Non-pigmented ciliary epithelial cell (primary cell): ENCODE measurements around the gene EHD4.

Source experiments
- DNase-seq: peaks from one replicate; pipeline ENCODE4 v3.0.0-alpha.2; 2010; ENCODE audit warnings: low read depth

Gene EHD4

DNA sequence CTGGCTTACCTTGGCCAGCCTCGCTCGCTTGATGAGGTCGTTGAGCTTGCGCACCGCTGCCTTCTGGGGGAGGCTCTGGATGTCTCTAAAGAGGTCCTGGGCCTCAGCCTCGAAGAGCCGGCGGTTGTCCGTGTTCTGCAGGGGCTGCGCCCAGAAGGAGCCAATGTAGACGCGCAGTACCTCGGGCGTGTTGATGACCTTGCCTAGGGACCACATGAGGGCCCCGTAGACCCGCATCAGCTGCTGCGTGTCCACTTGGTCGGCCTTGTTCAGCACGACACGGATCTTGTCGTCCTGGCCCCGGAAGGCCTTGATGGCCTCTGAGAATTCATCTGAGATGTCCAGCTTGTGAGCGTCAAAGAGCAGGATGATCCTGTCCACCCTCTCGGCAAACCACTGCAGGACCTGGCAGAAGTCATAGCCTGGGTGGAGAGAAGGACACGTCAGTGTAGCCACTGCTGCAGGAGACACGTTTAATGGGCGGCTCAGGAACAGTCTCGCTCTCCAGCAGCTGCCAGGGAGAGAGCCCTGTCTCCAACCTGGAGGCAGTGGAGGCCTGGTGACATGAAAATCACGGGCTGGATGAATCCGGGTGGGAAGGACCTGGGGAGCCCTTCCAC is 53.0 kb downstream of the EHD4 start:
- no peak for DNase-seq

DNA sequence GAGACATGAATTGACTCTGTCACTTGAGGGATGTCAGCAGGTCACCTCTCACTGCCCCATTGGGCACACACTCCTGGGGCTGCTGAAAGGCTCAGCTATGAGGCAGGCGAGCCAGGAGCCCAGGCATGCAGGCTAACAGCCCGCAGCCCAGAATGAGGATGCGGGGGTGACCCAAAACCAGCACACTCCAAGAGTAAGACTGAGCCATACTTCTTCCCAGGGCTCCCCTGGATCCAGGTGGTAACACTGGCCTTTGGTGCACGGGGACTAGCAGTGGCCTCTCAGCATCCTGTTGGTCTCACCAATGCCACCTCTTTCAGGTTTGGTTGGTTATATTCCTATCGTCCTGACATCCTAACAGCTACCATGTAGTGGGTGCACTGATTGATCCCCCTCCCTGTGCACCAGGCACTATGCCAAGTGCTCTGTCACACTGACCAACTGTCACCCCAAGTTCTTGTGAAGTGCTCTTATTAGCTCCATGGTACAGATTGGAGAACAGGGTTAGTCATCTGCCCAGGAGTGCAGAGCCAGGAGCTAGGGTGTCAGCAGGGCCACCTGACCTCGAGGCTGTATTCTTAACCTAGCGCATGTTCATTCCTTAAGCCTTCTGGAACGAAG is 53.7 kb downstream of the EHD4 start:
- no peak for DNase-seq

DNA sequence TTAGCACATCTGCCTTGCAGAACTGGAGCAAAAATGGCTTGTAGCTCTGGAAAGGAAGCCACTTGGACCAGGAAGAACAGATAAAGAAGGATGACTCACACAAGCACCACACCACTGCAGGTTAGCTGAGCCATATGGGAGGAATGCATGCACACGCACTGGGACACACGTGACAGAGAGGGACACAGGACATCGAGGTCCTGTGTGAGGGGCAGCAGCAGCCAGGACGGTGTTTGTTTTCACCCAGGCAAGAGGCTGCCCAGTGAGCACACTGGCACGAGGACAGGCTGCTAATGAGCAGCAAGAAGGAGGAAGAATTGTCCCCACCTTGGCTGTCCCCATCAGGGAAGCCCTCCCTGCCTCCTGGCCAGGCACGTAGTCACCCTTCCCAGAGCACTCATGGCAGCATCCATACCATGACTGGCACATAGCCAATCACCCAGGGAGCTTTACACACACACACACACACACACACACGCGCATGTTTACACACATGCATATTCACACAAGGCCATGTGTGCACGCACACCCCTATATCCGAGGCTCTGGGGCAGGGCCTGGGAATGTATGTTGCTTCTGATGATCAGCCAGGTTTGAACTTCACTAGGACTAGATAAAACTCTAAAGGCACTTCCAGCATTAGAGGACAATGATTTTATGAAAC is 54.5 kb downstream of the EHD4 start:
- DNase-seq: no peak

DNA sequence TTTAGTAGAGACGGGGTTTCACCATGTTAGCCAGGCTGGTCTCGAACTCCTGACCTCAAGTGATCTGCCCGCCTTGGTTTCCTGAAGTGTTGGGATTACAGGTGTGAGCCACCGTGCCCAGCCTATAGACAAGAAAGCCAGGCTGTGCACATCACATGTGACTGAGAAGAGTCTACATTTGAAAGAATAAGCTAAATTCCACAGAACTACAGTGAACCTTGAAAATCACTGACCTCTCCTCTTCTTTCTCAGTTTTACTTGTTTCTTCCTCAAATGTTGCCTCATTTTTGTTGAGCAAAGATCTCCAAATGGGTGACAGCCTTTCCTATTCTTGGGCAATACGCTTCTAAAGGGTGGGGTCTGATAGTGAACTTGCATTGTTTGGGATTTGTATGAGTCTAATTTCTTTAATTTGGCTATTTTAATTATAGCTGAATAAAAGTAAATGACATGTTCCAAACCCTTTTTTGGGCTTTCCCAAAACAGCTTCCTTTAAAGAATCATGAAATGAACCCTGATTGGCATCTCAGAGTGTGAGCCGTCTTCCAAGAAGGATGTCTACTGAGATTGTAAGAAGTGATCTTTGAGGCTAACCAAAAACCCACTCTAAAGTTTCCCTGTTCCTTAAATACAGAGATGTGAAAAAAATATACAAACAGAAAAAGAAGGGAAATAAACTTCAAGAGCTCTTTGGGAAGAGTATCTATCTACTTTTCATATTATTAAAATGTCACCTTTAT is 56.9 kb downstream of the EHD4 start:
- no peak for DNase-seq

DNA sequence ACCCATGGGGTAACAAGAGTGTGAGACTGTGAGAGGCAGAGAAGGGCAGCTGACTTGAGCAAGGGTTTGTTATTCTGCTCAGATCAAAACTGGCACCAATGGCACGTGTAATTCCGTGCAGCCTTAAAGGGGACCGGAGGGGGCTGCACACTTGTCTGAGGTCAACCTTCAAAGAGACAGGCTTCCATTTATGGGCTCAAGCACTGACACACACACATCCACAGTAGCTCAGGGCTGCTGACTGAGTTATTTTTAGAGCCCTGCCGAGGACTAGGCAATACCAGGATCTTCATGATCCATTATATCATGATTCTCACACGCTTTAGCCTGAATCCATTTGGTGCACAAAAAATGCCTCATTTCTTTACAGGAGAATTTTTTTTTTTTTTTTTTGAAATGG is 57.9 kb downstream of the EHD4 start:
- no peak for DNase-seq

DNA sequence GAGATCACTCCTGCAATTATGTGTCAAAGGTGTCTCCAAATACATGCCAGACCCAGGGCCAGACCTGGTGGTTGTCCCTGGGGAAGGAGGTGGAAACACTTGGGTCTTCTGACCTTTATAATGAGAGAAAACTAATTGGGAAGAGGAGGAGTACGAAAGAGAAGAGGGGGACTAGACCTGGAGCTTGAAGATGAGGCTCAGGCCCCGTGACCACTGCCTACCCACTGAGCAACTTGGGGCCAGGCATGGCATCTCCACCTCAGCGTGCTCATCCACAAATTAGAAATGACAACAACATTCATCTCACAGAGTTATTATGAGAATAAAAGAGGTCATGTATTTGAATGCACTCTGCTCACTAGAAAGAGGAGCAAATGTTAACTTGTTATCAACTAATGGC is 59.1 kb downstream of the EHD4 start:
- no peak for DNase-seq

DNA sequence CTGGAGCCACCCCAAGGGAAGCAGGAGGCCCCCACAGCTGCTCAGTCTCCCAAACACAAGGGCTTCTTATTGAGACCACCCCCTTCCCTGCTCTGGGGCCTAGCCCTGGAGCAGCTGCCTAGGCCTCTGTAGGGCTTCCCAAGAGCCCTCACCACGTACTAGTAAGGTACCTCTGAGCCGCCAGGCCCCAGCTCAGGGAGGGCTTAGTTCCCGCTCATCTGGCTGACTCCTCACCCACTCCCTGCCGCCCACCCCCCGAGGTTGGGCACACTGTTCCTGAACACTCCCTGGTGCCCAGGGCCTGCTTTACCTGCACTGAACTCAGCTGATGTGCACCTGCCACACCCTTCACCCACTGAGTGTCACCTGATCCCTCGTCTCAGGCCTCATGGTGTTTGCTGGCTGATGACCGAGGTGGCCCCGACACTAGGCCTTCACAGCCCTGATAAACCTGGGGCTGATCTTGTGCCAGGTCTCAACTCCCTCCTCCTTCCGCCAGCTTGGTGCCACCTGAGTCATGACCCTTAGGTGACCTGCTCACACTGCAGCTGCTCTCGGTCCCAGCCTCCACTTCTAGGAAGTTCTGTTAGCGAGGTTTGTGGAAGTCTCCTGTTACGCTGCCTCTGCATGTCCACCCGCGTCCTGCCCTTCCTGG is 60.5 kb downstream of the EHD4 start:
- DNase-seq: no peak

DNA sequence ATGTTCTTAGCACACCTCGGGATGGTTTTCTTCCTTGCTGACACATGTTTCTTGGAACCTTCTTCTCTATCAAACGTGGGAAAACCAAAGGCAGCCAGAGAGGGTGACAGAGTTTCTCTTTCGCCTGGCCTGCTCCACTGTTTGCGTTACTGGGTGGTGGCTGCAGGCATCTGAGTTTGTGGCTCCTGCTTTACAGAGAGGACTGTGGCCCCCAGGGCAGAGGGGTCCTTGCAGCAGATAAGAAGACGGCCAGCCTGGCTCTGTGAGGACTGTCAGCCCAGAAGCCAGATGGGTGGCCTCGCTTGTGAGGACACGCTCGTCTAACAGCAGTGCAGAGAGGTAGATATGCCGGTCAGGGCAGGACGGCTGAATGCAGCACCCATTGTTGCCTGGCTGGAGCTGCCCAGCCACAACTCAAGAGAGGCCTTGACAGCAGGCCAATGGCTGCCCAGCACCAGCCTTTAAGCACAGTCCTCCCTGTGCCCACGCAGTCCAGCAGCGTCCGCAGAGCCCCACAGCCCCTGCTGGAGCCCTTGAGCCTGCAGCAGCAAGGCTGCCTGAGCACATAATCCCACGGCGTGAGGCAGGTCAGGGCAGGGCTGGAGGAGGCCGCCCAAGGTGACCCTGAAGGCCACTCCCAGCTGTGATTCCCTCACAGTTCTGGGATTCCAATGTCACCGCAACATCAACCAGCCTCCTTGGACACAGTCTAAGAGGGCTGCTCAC is 63.5 kb downstream of the EHD4 start:
- no peak for DNase-seq

DNA sequence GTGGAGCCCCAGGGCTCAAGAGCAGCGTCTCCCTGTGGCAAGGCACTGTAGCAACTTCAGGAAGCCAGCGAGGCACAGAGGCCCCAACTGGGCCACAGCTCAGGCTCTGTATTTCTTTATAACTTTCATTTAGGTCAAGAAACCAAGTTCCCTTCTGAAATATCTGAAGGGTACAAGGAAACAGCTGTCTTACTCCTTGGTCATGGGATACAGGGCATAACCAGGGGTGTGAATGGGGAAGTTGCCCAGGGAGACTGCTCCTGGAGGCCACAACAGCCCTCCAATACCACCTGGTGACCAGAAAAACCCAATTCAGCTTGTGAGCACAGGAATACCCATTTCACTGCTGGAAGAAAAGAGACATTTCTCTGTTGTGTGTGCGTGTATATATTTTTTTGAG is 65.2 kb downstream of the EHD4 start:
- no peak for DNase-seq

DNA sequence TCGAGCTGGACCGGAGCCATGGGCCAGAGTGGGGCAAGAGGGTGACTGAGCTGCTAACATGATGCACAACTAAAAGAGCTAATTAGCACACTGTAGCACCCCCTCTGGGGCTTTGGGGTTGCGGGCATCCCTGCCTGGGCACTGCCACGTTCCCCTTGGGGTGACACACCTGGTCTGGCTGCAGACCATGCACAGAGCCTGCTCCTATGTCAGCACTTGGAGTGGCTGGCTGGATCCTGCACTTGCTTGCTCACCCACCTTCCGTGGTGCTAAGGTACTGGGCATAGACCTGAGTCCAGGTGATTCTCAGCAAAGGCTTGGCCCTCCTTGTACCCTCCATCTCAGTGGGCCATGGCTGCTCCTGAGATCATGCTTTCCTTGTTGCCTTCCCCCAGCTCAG is 65.7 kb downstream of the EHD4 start:
- no peak for DNase-seq

DNA sequence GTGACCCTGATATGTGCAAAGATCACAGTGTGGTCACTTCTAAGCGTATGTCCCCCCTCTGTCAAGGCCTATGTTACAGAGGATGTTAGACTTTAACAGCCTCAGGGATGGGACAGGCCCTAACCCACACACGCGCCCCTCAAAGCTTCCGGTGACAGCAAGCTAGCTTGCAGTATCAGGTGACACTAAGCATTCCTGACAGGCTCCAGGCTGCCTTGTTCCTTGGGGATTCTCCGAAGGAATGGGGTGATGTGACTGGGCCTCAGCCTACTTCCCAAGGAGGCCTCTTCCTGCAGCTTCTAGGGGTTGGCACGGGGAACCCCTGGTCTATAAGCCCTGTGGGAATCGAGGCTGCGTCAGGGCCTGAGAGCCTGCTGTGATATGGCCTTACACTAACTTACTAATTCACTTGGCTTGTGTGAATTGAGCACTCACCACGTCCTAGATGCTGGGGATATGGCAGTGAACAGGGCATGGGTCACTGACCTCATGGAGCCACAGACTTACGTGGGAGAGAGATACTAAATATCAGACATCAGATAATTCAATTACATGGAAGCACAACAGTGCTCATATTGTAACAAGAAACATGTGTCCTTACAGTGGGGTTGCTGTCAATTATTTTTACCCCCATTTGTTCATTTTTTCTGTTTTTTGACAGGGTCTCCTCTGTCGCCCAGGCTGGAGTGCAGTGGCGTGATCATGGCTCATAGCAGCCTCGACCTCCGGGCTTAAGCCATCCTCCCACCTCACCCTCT is 67.1 kb downstream of the EHD4 start:
- no peak for DNase-seq

DNA sequence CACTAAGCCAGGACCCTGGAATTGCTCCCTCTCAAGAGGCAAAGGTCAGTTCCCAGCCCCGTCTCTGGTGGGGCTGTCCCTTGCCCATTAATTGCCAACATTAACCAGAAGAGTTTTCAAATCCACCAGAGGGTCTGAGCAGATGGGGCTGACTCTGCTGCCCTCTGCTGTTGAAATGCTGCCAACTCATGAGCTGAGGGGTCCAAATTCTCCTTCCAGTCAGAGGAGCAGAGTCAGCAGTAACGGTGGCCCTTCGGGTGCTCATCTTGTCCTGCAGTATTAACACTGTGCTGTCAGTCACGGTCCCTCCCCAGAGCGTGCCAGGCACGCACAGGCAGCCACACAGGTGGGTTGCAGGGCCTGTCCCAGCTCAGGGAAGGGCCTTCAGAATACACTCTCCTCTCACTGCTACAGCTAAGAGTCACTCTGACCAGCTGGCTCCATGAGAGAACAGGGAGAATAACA is 67.8 kb downstream of the EHD4 start:
- no peak for DNase-seq

DNA sequence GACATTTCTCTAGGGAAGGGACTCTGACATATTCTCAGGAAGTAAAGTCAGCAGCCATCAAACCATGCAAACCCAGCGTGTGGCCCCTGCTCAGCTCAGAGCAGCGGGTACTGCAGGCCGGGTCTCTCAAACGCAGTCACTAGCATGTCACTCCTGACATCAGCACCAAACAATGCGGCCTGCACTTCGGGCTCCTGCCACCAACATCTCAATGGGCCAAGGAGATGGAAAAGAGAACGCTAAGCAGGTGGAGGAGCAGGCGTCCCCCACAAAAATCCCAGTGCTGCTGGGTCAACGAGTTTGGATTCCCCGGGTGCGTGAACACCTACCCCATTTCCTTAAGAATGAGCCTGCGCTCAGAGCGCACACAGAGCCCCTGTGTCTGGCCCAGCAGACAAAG is 68.6 kb downstream of the EHD4 start:
- DNase-seq: no peak

DNA sequence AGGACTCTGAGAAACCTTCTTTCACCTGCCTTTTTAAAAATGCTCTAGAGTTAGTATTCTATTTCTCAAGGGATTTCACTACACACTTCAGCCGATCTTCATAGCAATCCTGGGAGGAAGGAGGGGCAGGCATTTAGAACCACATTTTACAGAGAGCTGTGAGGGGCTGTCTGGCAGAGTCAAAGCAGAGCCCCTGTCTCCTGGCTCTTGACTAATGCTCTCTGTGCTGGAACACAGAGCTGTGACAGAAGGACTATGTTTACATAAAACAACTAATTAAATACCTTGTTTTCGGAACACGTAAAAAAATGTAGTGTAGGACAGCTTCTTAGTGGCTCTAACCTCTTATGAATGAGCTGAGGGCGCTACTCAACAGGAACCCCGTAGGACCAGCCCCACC is 70.9 kb downstream of the EHD4 start:
- DNase-seq: no peak

DNA sequence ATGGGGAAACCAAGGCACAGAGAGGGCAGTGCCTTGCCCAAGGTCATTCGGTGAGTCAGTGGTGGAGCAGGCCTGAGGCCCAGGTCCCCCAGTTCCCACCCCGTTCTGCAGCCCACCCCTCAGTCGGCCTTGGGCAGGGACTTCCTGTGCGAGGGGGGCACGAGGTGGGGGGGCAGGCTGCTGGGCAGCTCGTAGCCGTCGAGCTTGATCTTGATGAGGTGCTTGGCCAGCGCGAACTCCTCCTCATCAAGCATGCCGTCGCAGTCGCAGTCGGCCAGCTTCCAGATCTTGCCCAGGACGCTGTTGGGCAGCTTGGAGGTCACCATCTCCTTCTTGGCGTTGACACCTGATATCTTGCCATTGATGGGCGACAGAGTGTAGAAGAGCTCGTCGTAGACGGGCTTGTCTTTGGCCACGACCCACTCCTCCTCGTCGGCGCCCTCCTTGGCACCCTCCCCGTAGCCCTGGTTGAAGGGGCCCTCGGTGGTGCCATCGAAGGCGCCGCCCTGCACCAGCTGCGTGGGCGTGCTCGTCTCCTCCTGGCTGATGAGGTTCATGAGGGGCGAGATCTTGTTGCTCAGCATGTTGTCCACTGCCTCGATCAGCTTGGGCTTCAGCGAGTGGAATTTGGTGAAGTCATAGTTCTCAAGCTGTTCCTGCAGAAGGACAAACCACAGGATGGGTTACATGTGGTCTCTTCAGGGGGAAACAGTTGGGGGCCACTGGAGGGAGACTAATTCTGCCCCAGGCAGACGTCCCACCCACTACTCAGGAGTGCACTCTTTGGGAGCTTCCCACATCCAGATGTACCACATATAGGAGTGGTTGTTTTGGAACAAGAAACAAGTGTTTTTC is 71.6 kb downstream of the EHD4 start:
- DNase-seq: no peak

DNA sequence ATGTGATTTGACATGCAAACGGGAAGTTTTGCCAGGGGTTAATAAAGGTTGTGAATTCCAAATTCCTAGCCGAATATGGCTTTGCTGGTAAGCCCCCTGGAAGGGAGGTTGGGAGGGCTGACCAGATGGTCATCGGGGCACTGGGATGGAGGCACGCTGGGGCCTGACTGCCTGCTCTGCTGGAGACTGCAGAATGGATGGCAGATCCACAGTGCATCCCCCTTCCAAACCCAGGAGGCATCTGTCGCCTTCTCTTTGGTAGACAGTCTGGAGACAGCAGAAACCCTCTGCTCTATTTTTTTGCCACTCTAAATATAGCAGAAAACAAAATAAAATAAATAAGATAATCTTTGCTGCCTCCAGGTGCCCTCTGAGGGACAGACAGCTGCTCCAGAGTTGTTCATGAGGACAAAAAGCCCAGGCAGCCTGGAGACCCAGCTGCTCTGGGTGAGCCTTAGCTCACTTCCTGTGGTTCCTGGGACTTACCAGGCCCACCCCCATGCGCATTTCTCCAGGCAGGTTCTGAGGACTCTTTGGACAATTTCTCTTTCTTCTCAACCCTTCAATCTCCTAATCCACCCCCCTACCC is 72.4 kb downstream of the EHD4 start:
- DNase-seq: no peak

DNA sequence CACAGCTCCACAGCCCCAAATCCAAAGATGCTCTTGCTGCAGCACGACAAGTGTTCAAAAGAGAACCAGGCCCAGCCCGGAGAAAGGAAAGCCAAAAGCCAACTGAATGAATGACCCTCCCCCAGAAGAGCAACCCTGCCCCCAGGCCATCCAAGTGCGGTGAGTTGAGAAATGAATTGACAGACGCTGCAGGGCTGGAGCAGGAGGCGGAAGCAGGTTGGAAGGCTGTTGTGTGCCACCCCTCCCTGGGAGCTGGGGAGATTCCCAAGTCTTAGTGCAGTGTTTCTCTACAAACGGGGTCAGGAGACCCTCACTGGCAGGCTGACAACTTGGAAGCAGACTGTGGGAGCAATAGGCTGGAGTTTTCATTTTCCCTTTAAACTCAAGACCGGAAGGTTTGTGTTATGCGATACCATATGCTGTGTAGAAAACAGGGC is 75.0 kb downstream of the EHD4 start:
- DNase-seq: no peak

DNA sequence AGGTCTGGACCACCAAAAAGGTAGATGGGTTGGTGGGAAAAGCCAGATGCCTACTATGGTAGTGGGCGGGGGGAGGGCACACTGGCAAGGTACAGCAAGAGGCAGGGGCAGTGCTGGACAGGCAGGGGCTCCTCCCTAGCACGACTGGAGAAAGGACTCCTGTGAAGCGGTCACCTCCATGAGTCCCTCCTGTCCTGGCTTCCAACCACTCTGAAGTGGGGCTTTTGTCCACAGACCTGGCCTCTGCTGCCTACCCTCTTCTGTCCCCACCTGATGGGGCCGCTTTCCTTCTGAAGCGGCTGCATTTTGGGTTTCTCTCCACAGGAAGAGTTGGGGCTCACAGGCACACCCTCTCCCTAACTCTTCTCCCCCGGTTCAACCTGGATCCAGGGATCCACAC is 75.8 kb downstream of the EHD4 start:
- DNase-seq: no peak

DNA sequence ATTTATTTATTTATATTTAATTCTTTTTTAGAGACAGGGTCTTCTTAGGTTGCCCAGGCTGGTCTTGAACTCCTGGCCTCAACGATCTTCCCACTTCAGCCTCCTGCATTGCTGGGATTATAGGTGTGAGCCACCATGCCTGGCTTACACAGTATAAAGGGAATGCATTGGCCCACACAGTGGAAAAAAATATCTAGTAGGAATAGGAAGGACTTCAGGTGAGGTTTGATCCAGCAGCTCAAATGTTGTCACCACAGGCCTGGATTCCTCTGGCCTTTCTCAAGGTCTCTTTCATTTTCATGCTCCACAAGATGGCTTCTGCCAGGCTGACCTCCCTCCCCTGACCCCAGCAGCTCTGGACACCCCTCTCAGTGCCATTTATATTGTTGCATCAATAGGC is 76.4 kb downstream of the EHD4 start:
- DNase-seq: no peak

DNA sequence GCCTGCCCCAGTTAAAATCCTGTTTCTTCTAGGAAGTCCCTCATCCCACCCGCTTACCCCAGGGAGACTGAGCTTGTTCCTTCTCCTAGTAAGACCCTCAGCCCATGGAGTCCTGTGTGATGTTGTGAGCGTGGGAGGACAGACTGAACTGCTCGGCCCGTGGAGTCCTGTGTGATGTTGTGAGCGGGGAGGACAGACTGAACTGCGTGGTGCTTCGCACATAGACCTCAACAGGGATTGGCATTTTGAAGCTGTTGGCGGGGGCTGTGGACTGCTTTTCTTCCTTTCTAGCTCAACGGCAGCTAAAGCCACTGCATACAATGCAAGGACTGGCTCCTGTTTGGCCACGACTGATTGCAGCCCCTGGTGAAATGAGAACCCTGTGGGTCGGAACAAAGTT is 76.9 kb downstream of the EHD4 start:
- DNase-seq: no peak
